Measurements from ENCODE around the gene DHCR24.

The DHCR24 gene

GRCh38 chr1:54819733-54820132 lies 67.3 kb downstream of the DHCR24 start:
- DNase-seq (ENCODE audit: insufficient read length, low spot score) (no peak), FAIRE-seq (no peak)
- TF ChIP-seq CTCF (IDR thresholded peaks at IDR 0.05; ENCODE audit: insufficient read depth, missing control alignments): no peak

DNA sequence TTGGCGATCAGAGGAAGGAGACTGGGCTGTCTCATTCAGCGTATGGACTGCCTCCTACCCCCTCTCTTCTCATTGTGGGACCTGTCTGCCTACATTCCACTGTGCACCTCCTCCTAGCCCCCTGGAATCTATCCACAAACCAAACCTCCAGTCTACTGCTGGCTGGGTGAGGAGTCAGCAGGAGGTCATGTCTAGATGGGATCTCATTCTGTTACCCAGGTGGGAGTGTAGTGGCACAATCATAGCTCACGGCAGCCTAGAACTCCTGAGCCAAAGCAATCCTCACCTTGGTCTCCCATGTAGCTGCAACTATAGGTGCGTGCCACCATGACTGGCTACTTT lies 67.8 kb downstream of the DHCR24 start:
- FAIRE-seq: no peak

GRCh38 chr1:54818461-54819194 lies 68.4 kb downstream of the DHCR24 start:
- DNase-seq (ENCODE audit: insufficient read length, low spot score) (no peak), FAIRE-seq (no peak)
- TF ChIP-seq CTCF (IDR thresholded peaks at IDR 0.05; ENCODE audit: insufficient read depth, missing control alignments): no peak

More for the DNA sequence above, 67.8 kb downstream of the DHCR24 start:
- no peak for TF ChIP-seq CTCF (IDR thresholded peaks at IDR 0.05; ENCODE audit: insufficient read depth, missing control alignments)
- no peak for DNase-seq (ENCODE audit: insufficient read length, low spot score)

GRCh38 chr1:54816951-54817350 lies 70.0 kb downstream of the DHCR24 start:
- TF ChIP-seq CTCF (IDR thresholded peaks at IDR 0.05; ENCODE audit: insufficient read depth, missing control alignments): no peak
- no peak for DNase-seq (ENCODE audit: insufficient read length, low spot score)
- no peak for FAIRE-seq

DNA sequence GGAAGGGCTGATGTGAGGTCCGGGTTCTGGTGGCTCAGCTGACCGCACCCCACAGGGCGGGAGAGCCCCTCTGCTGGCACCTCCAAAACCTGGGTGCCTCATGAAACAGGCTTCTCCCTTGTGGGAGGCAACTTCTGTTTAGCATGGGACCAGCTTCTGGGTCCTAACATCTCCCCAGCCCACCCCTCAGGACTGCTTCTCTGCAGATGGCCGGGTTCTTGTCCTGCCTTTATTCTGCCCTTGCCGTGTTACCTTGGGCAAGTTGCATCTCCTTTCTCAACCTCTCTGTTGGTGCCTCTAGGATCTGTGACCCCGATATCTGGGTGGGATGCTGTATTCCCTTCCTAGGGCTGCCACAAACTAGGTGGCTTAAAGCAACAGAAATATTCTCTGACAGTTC lies 70.9 kb downstream of the DHCR24 start:
- no peak for DNase-seq (ENCODE audit: insufficient read length, low spot score)
- no peak for TF ChIP-seq CTCF (IDR thresholded peaks at IDR 0.05; ENCODE audit: insufficient read depth, missing control alignments)
- FAIRE-seq: no peak

GRCh38 chr1:54815086-54815876 lies 71.7 kb downstream of the DHCR24 start:
- DNase-seq (ENCODE audit: insufficient read length, low spot score) (no peak), FAIRE-seq (no peak)
- no peak for TF ChIP-seq CTCF (IDR thresholded peaks at IDR 0.05; ENCODE audit: insufficient read depth, missing control alignments)

GRCh38 chr1:54814571-54814970 lies 72.4 kb downstream of the DHCR24 start:
- no peak for TF ChIP-seq CTCF (IDR thresholded peaks at IDR 0.05; ENCODE audit: insufficient read depth, missing control alignments)
- DNase-seq (ENCODE audit: insufficient read length, low spot score): no peak
- no peak for FAIRE-seq

Data from D721Med (cell line).